IPS-18a (cell line): ENCODE measurements around the gene CDKN1A.

Experiments used
- H3K27ac ChIP-seq: one replicate; pipeline ENCODE4 v1.5.1; 2013; ENCODE audit warnings: low read length
- H3K27me3 ChIP-seq: one replicate; pipeline ENCODE4 v1.6.1; 2013; ENCODE audit warnings: mild to moderate bottlenecking, low read length; ENCODE audit not compliant: control insufficient read depth, insufficient read depth
- H3K36me3 ChIP-seq: one replicate; pipeline ENCODE4 v1.6.1; 2013; ENCODE audit warnings: low read depth, low read length; ENCODE audit not compliant: control insufficient read depth
- H3K4me1 ChIP-seq: one replicate; pipeline ENCODE4 v1.6.1; 2013; ENCODE audit warnings: low read depth, low read length; ENCODE audit not compliant: control insufficient read depth
- H3K4me3 ChIP-seq: one replicate; pipeline ENCODE4 v1.5.1; 2013; ENCODE audit warnings: low read length
- H3K9ac ChIP-seq: one replicate; pipeline ENCODE4 v1.6.1; 2013; ENCODE audit warnings: mild to moderate bottlenecking, low read length, moderate library complexity
- H3K9me3 ChIP-seq: one replicate; pipeline ENCODE4 v1.6.1; 2013; ENCODE audit warnings: low read depth, low read length; ENCODE audit not compliant: control insufficient read depth

The CDKN1A gene

GRCh38 chr6:36683656-36684446 is 5.3 kb downstream of the CDKN1A start:
- Histone ChIP-seq H3K9me3 (no peaks in the 10 kb centered on the region), H3K9ac (no peak overlapping the region), H3K27ac (no peak overlapping the region), H3K36me3 (peaks cover 8% of the 10 kb centered on the region), H3K4me3 (no peak overlapping the region), H3K4me1 (no peaks in the 10 kb centered on the region), H3K27me3 (peaks cover 24% of the 10 kb centered on the region)

DNA sequence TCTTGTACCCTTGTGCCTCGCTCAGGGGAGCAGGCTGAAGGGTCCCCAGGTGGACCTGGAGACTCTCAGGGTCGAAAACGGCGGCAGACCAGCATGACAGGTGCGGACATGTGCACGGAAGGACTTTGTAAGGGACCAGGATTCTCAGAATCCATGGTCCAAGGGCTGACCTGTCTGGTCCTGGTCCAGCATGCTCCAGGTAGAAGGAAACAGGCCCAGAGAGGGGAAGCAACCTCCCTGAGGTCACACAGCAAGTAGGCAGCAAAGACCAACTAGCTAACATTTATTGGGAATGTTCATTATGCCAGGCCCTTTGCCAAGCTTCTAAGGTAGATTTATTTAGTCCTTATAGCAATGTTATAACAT is 5.9 kb downstream of the CDKN1A start:
- Histone ChIP-seq H3K27me3 (peaks cover 18% of the 10 kb centered on the region), H3K27ac (no peak overlapping the region), H3K9ac (no peak overlapping the region), H3K4me3 (no peak overlapping the region), H3K36me3 (peaks cover 8% of the 10 kb centered on the region), H3K4me1 (no peaks in the 10 kb centered on the region), H3K9me3 (no peaks in the 10 kb centered on the region)

GRCh38 chr6:36685166-36685924 is 6.8 kb downstream of the CDKN1A start:
- H3K36me3 ChIP-seq = peaks cover 8% of the 10 kb centered on the region
- H3K4me3 ChIP-seq = no peak overlapping the region
- no peak overlapping the region for H3K27ac ChIP-seq
- H3K27me3 ChIP-seq = peaks cover 9% of the 10 kb centered on the region
- no peak overlapping the region for H3K9ac ChIP-seq
- no peaks in the 10 kb centered on the region for H3K4me1 ChIP-seq
- no peaks in the 10 kb centered on the region for H3K9me3 ChIP-seq

- Histone ChIP-seq H3K27ac (no peak overlapping the region), H3K9ac (no peak overlapping the region), H3K27me3 (peaks cover 1% of the 10 kb centered on the region), H3K4me3 (no peak overlapping the region), H3K9me3 (no peaks in the 10 kb centered on the region), H3K4me1 (no peaks in the 10 kb centered on the region), H3K36me3 (peaks cover 8% of the 10 kb centered on the region)
These were observed 7.6 kb downstream of the CDKN1A start for GRCh38 chr6:36685926-36686667.

- peaks cover 8% of the 10 kb centered on the region for H3K36me3 ChIP-seq
- H3K9me3 ChIP-seq = no peaks in the 10 kb centered on the region
- no peaks in the 10 kb centered on the region for H3K27me3 ChIP-seq
- no peaks in the 10 kb centered on the region for H3K4me1 ChIP-seq
- H3K9ac ChIP-seq = no peak overlapping the region
- no peak overlapping the region for H3K27ac ChIP-seq
- H3K4me3 ChIP-seq = no peak overlapping the region
These were observed 8.4 kb downstream of the CDKN1A start for GRCh38 chr6:36686668-36687513.

- Histone ChIP-seq H3K4me1 (no peaks in the 10 kb centered on the region), H3K9me3 (no peaks in the 10 kb centered on the region), H3K4me3 (no peak overlapping the region), H3K36me3 (peaks cover 8% of the 10 kb centered on the region), H3K9ac (no peak overlapping the region), H3K27me3 (no peaks in the 10 kb centered on the region), H3K27ac (no peak overlapping the region)
These were observed 9.7 kb downstream of the CDKN1A start for GRCh38 chr6:36688063-36688738.

DNA sequence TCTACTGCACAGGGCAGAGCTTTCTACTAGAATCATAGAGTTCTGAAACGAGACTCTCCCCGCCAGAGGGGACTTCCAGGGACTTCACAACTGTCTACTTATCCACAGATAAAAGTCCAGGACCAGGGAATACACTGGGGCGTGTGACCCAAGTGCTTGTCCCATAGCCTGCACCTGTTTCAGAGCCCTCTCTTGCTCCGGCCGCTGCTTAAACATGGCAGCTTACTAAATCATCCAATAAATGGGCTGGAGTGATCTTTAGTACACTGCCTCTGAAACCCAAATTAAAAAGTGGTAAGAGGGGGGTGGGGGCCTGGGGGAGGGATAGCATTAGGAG is 10.2 kb downstream of the CDKN1A start:
- Histone ChIP-seq H3K4me1 (no peaks in the 10 kb centered on the region), H3K27ac (no peak overlapping the region), H3K36me3 (peaks cover 8% of the 10 kb centered on the region), H3K27me3 (no peaks in the 10 kb centered on the region), H3K9ac (no peak overlapping the region), H3K9me3 (no peaks in the 10 kb centered on the region), H3K4me3 (no peak overlapping the region)

DNA sequence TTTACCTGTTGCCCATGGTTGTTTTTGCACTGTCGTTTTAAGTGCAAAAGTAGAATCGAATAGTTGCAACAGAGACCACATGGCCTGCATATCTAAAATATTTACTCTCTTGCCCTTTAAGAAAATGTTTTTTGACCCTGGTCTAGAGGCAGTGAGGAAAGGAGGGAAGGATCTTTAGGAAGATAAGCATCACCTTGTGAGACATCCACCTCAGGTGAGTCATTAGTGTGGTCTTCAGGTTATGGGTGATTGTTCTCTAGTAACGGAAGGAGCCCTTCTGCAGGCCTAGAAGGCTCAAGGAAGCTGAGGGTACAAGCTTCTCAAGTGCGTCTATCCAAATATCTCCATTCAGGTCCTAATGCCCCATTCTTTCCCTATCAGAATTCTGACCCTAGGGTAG is 12.5 kb downstream of the CDKN1A start:
- no peak overlapping the region for H3K9ac ChIP-seq
- H3K4me1 ChIP-seq = no peaks in the 10 kb centered on the region
- no peak overlapping the region for H3K4me3 ChIP-seq
- no peaks in the 10 kb centered on the region for H3K9me3 ChIP-seq
- H3K27me3 ChIP-seq = no peaks in the 10 kb centered on the region
- no peaks in the 10 kb centered on the region for H3K36me3 ChIP-seq
- no peak overlapping the region for H3K27ac ChIP-seq

GRCh38 chr6:36691612-36692011 is 13.1 kb downstream of the CDKN1A start:
- H3K36me3 ChIP-seq = no peaks in the 10 kb centered on the region
- no peaks in the 10 kb centered on the region for H3K27me3 ChIP-seq
- H3K27ac ChIP-seq = no peak overlapping the region
- H3K9me3 ChIP-seq = no peaks in the 10 kb centered on the region
- no peak overlapping the region for H3K9ac ChIP-seq
- H3K4me1 ChIP-seq = no peaks in the 10 kb centered on the region
- H3K4me3 ChIP-seq = no peak overlapping the region

DNA sequence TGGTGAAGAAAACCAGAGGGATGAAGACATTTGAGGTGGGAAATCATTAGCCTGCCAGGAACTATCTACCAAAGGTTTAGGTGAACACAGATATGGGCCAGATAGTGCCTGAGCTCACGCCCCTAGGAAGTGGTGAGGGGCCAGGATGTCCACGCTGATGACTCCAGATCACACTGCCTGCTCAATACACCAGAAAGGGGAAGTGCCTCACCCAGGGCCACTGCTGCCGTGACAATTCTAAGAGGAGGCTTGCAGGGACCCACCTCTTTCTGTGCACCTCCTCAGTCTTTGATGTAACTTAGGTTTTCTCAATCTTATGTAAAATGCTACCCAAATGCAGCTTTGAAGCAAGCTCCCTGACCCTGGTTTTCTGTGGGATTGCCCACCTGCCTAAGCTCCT is 13.7 kb downstream of the CDKN1A start:
- Histone ChIP-seq H3K27ac (no peak overlapping the region), H3K27me3 (no peaks in the 10 kb centered on the region), H3K4me1 (no peaks in the 10 kb centered on the region), H3K4me3 (no peak overlapping the region), H3K9me3 (no peaks in the 10 kb centered on the region), H3K36me3 (no peaks in the 10 kb centered on the region), H3K9ac (no peak overlapping the region)
